AG04449 (cell line): ENCODE measurements around the gene CENPO.

Source experiments
- CTCF ChIA-PET: fragments of 350-600 bp; formaldehyde crosslinking; extraction: SDS; loops from one replicate; lab custom pipeline; 2021; ENCODE audit warnings: antibody characterized with exemption; lab: Yijun Ruan, JAX
- POLR2A ChIA-PET: fragments of 400-600, 350-600 bp; formaldehyde crosslinking; extraction: SDS; loops from one replicate; lab custom pipeline; 2020; ENCODE audit warnings: antibody characterized with exemption, inconsistent platforms; lab: Yijun Ruan, JAX
- DNase-seq: peaks from one replicate; pipeline ENCODE4 v3.0.0-alpha.2; 2010; ENCODE audit warnings: low read depth, low spot score
- H3K4me3 ChIP-seq: 2 replicates; pipeline ENCODE4 v1.5.1; 2011; ENCODE audit warnings: low read depth, mild to moderate bottlenecking, control low read depth, low read length
- CTCF ChIP-seq: IDR thresholded peaks from one replicate; pipeline ENCODE4 v1.5.1; 2011; ENCODE audit warnings: mild to moderate bottlenecking, moderate library complexity, low read length, control low read depth, inconsistent platforms; ENCODE audit not compliant: insufficient read depth; ENCODE audit errors: missing control alignments

Gene CENPO

GRCh38 chr2:24840962-24841945 lies 48.0 kb downstream of the CENPO start:
- POLR2A ChIA-PET: no interaction called here
- TF ChIP-seq CTCF: no peak
- CTCF ChIA-PET: interaction anchor here (2.1 kb wide), 1 partner anchor 14 kb away, joined by 8 read pairs; no protein-coding TSS in a partner anchor

GRCh38 chr2:24842081-24843050 lies 49.1 kb downstream of the CENPO start:
- H3K4me3 ChIP-seq: no peak overlapping the region

More at GRCh38 chr2:24840962-24841945, 48.0 kb downstream of the CENPO start:
- DNase-seq: no peak
- no peak overlapping the region for H3K4me3 ChIP-seq

GRCh38 chr2:24843330-24843860 lies 50.2 kb downstream of the CENPO start:
- no peak for DNase-seq
- ChIA-PET CTCF (interaction anchor here (1.5 kb wide), 1 partner anchor 433 kb away, joined by 4 read pairs; no protein-coding TSS in a partner anchor), POLR2A (no interaction called here)
- H3K4me3 ChIP-seq: no peak overlapping the region
- TF ChIP-seq CTCF: no peak

More at GRCh38 chr2:24842081-24843050, 49.1 kb downstream of the CENPO start:
- CTCF ChIA-PET: interaction anchor here (2.1 kb wide), 1 partner anchor 15 kb away, joined by 8 read pairs; no protein-coding TSS in a partner anchor
- POLR2A ChIA-PET: no interaction called here
- no peak for DNase-seq
- TF ChIP-seq CTCF: no peak

GRCh38 chr2:24844023-24844685 lies 50.9 kb downstream of the CENPO start:
- ChIA-PET POLR2A (no interaction called here), CTCF (interaction anchor here (1.5 kb wide), 1 partner anchor 434 kb away, joined by 4 read pairs; no protein-coding TSS in a partner anchor)
- H3K4me3 ChIP-seq: no peak overlapping the region
- TF ChIP-seq CTCF: no peak
- DNase-seq: no peak

GRCh38 chr2:24845691-24846090 lies 52.5 kb downstream of the CENPO start:
- POLR2A ChIA-PET: no interaction called here
- H3K4me3 ChIP-seq: no peak overlapping the region
- CTCF ChIA-PET: interaction anchor here (0.9 kb wide), 1 partner anchor 15 kb away, joined by 3 read pairs; no protein-coding TSS in a partner anchor
- no peak for DNase-seq
- TF ChIP-seq CTCF: no peak
